A549 (cell line): ENCODE results near the gene PGC.

Experiments
- JUN ChIP-seq, 2 experiments: fragments of >200 bp; sonication (Bioruptor Twin); formaldehyde crosslinking; IDR thresholded peaks; 2 replicates in 1 of 2; 3 replicates in 1 of 2; pipeline ENCODE4 v1.6.1; 2016 to 2017
- NR3C1 ChIP-seq: fragments of >200 bp; sonication (Bioruptor Twin); formaldehyde crosslinking; IDR thresholded peaks from 3 replicates; pipeline ENCODE4 v1.6.1; 2017
- POLR2A ChIP-seq: IDR thresholded peaks from 2 replicates; pipeline ENCODE4 v1.6.1; 2012; ENCODE audit warnings: mild to moderate bottlenecking, low read length
- TF ChIP-seq, protein P1 (sequence below): fragments of 150-350 bp; IDR thresholded peaks from 2 replicates; pipeline ENCODE4 v1.6.1; 2014; ENCODE audit warnings: low read depth, mild to moderate bottlenecking, low read length
- TF ChIP-seq, protein P2 (sequence below): fragments of >200 bp; sonication (Bioruptor Twin); formaldehyde crosslinking; IDR thresholded peaks from 3 replicates; pipeline ENCODE4 v1.5.1; 2016

DNA sequence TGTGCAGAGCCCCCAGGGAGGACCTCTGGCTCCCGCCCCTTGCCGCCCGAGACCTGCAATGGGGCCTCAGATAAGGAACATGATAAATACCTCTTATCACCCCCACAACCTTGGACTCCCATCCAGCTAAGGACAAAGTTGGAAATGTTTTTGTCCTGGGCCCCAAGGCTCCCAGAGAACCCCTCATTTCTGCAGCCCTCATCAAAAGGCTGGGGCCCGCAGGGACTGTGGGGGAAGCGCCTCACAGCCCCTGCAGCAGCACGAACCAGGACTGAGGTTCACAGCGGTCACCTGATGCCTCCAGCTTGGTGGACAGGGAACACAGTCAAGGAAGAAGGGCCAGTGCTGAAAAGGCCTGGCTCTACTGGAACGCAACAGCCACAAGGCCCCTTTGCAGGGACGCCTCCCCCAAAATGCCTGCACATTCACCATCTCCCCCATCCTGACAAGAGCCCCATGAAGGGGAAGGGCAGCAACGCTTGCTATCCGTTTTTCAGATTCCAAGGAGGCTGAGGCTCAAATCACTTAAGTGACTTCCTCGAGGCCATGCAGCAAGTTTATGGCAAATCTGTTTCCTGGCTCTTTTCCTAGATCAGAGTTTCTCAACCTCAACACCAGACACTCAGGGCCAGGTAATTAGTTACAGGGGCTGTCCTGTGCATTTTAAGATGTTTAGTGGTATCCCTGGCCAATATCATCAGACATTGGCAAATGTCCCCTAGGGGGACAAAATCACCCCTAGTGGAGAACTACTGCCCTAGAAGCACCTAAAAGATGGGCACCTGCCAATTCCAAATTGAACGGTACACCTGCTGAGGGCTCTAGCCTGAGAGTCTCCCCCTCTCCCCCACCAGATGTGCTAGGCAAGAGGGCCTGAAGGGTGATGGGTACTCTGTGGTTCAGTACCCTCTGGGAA is 22.4 kb downstream of the PGC start:
- TF ChIP-seq, protein P1, sequence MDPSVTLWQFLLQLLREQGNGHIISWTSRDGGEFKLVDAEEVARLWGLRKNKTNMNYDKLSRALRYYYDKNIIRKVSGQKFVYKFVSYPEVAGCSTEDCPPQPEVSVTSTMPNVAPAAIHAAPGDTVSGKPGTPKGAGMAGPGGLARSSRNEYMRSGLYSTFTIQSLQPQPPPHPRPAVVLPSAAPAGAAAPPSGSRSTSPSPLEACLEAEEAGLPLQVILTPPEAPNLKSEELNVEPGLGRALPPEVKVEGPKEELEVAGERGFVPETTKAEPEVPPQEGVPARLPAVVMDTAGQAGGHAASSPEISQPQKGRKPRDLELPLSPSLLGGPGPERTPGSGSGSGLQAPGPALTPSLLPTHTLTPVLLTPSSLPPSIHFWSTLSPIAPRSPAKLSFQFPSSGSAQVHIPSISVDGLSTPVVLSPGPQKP: no peak
- no peak for TF ChIP-seq POLR2A
- no peak for TF ChIP-seq NR3C1
- TF ChIP-seq, protein P2, sequence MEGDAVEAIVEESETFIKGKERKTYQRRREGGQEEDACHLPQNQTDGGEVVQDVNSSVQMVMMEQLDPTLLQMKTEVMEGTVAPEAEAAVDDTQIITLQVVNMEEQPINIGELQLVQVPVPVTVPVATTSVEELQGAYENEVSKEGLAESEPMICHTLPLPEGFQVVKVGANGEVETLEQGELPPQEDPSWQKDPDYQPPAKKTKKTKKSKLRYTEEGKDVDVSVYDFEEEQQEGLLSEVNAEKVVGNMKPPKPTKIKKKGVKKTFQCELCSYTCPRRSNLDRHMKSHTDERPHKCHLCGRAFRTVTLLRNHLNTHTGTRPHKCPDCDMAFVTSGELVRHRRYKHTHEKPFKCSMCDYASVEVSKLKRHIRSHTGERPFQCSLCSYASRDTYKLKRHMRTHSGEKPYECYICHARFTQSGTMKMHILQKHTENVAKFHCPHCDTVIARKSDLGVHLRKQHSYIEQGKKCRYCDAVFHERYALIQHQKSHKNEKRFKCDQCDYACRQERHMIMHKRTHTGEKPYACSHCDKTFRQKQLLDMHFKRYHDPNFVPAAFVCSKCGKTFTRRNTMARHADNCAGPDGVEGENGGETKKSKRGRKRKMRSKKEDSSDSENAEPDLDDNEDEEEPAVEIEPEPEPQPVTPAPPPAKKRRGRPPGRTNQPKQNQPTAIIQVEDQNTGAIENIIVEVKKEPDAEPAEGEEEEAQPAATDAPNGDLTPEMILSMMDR: no peak
- TF ChIP-seq JUN (IDR thresholded peaks at IDR 0.05): no peak
